HEK293T (cell line): ENCODE measurements around the gene OPA1.

Experiments
- CTCF ChIA-PET: fragments of 350-600 bp; formaldehyde crosslinking; extraction: SDS; loops from one replicate; lab custom pipeline; 2021; ENCODE audit warnings: antibody characterized with exemption, inconsistent platforms; lab: Yijun Ruan, JAX
- POLR2A ChIA-PET: fragments of 350-600 bp; formaldehyde crosslinking; extraction: SDS; loops from one replicate; lab custom pipeline; 2020; ENCODE audit warnings: antibody characterized with exemption, inconsistent platforms; lab: Yijun Ruan, JAX
- DNase-seq: peaks from one replicate; pipeline ENCODE4 v3.0.0; 2012; ENCODE audit warnings: mixed read lengths; ENCODE audit errors: extremely low spot score
- ARNT ChIP-seq: fragments of 450-650 bp; IDR thresholded peaks from 2 replicates; pipeline ENCODE4 v1.6.1; 2017; ENCODE audit warnings: mild to moderate bottlenecking
- BHLHE40 ChIP-seq: fragments of 450-650 bp; IDR thresholded peaks from 2 replicates; pipeline ENCODE4 v1.6.1; 2016; ENCODE audit warnings: mild to moderate bottlenecking, moderate library complexity, borderline replicate concordance
- CTBP1 ChIP-seq: fragments of 450-650 bp; IDR thresholded peaks from 2 replicates; pipeline ENCODE4 v1.6.1; 2016; ENCODE audit warnings: borderline replicate concordance
- ELF4 ChIP-seq: fragments of 450-650 bp; IDR thresholded peaks from 2 replicates; pipeline ENCODE4 v1.6.1; 2017; ENCODE audit warnings: antibody characterized with exemption
- FOXA1 ChIP-seq: fragments of 450-650 bp; IDR thresholded peaks from 2 replicates; pipeline ENCODE4 v1.6.1; 2016; ENCODE audit warnings: mild to moderate bottlenecking
- FOXK2 ChIP-seq: fragments of 450-650 bp; IDR thresholded peaks from 2 replicates; pipeline ENCODE4 v1.6.1; 2016; ENCODE audit warnings: mild to moderate bottlenecking
- FOXM1 ChIP-seq: fragments of 450-650 bp; IDR thresholded peaks from 2 replicates; pipeline ENCODE4 v1.6.1; 2017; ENCODE audit warnings: mild to moderate bottlenecking, borderline replicate concordance
- HDGF ChIP-seq: fragments of 450-650 bp; IDR thresholded peaks from 2 replicates; pipeline ENCODE4 v1.6.1; 2017; ENCODE audit warnings: antibody characterized with exemption, borderline replicate concordance
- L3MBTL2 ChIP-seq: fragments of 450-650 bp; conservative IDR thresholded peaks from 2 replicates; pipeline ENCODE4 v1.6.1; 2016; ENCODE audit warnings: mild to moderate bottlenecking
- LEF1 ChIP-seq: fragments of 450-650 bp; IDR thresholded peaks from 2 replicates; pipeline ENCODE4 v1.6.1; 2017; ENCODE audit warnings: mild to moderate bottlenecking, borderline replicate concordance
- NFRKB ChIP-seq: fragments of 450-650 bp; IDR thresholded peaks from 2 replicates; pipeline ENCODE4 v1.6.1; 2016; ENCODE audit warnings: mild to moderate bottlenecking, moderate library complexity
- PKNOX1 ChIP-seq: fragments of 450-650 bp; IDR thresholded peaks from 2 replicates; pipeline ENCODE4 v1.6.1; 2016
- SP1 ChIP-seq: fragments of 450-650 bp; IDR thresholded peaks from 2 replicates; pipeline ENCODE4 v1.6.1; 2017
- SUZ12 ChIP-seq: fragments of 450-650 bp; IDR thresholded peaks from 2 replicates; pipeline ENCODE4 v1.6.1; 2016; ENCODE audit warnings: mild to moderate bottlenecking
- TARDBP ChIP-seq: fragments of 450-650 bp; IDR thresholded peaks from 2 replicates; pipeline ENCODE4 v1.6.1; 2016
- ZNF384 ChIP-seq: fragments of 450-650 bp; IDR thresholded peaks from 2 replicates; pipeline ENCODE4 v1.6.1; 2016

OPA1 gene

GRCh38 chr3:193553586-193553985 is 39.4 kb upstream of the OPA1 start:
- ChIA-PET POLR2A (no interaction called here), CTCF (no interaction called here)
- TF ChIP-seq TARDBP (no peak), LEF1 (no peak), CTBP1 (no peak), ZNF384 (no peak), ARNT (no peak), SP1 (no peak), FOXA1 (no peak), PKNOX1 (no peak), FOXK2 (no peak), NFRKB (no peak), BHLHE40 (no peak), SUZ12 (no peak), ELF4 (no peak), HDGF (no peak), L3MBTL2 (no peak), FOXM1 (no peak)
- no peak for DNase-seq

GRCh38 chr3:193554811-193555210 is 38.2 kb upstream of the OPA1 start, which contains the start of gene ATP13A4:
Gene ATP13A4, minus strand, starts transcription at chr3:193554895. Its CDS starts 96 bp downstream, at chr3:193554799.
- POLR2A ChIA-PET, result no interaction called here
- CTCF ChIA-PET, result no interaction called here
- no peak for DNase-seq

GRCh38 chr3:193556841-193557240 is 36.2 kb upstream of the OPA1 start:
- CTCF ChIA-PET, result no interaction called here
- POLR2A ChIA-PET, result no interaction called here
- no peak for DNase-seq
- TF ChIP-seq LEF1 (no peak), FOXK2 (no peak), SUZ12 (no peak), L3MBTL2 (no peak), ELF4 (no peak), TARDBP (no peak), NFRKB (no peak), BHLHE40 (no peak), ARNT (no peak), FOXA1 (no peak), SP1 (no peak), CTBP1 (no peak), HDGF (no peak), FOXM1 (no peak), PKNOX1 (no peak), ZNF384 (no peak)

More at GRCh38 chr3:193554811-193555210, 38.2 kb upstream of the OPA1 start, which contains the start of gene ATP13A4:
- TF ChIP-seq LEF1 (no peak), L3MBTL2 (no peak), NFRKB (no peak), FOXK2 (no peak), FOXA1 (no peak), ZNF384 (no peak), HDGF (no peak), CTBP1 (no peak), SP1 (no peak), SUZ12 (no peak), ELF4 (no peak), ARNT (no peak), PKNOX1 (no peak), FOXM1 (no peak), BHLHE40 (no peak), TARDBP (no peak)

GRCh38 chr3:193559100-193559499 is 33.9 kb upstream of the OPA1 start:
- ChIA-PET POLR2A (no interaction called here), CTCF (no interaction called here)
- DNase-seq, result no peak
- TF ChIP-seq ZNF384 (no peak), LEF1 (no peak), L3MBTL2 (no peak), SP1 (no peak), TARDBP (no peak), BHLHE40 (no peak), FOXK2 (no peak), CTBP1 (no peak), FOXM1 (no peak), ARNT (no peak), FOXA1 (no peak), SUZ12 (no peak)

- TF ChIP-seq CTBP1 (no peak), FOXK2 (no peak), BHLHE40 (no peak)
- POLR2A ChIA-PET, result no interaction called here
- DNase-seq, result no peak
- CTCF ChIA-PET, result no interaction called here
These were observed 32.9 kb upstream of the OPA1 start for GRCh38 chr3:193560091-193560490.

GRCh38 chr3:193560870-193561269 is 32.1 kb upstream of the OPA1 start:
- CTCF ChIA-PET, result no interaction called here
- no peak for TF ChIP-seq FOXK2
- no peak for TF ChIP-seq ZNF384
- no peak for TF ChIP-seq FOXM1
- TF ChIP-seq CTBP1, result no peak
- TF ChIP-seq PKNOX1, result no peak
- TF ChIP-seq TARDBP, result no peak
- TF ChIP-seq NFRKB, result no peak
- TF ChIP-seq SUZ12, result no peak
- POLR2A ChIA-PET, result no interaction called here
- DNase-seq, result no peak
